Thyroid gland (tissue), 4 donors: ENCODE measurements around the gene CARD11. TPM values are rescaled to one million over a fixed set of nuclear protein-coding genes. Genes with fewer than 3 reads are reported as not detected.

Source experiments
- DNase-seq, 2 donors: peaks; one replicate each; pipeline ENCODE4 v3.0.0-alpha.2; 2019
- H3K27ac ChIP-seq, 3 donors: fragments of 200-600 bp; sonication (generic); 1 replicate in 2 of 3; 2 replicates in 1 of 3; pipeline ENCODE4 v1.5.1; 2016 to 2019; ENCODE audit warnings: mild to moderate bottlenecking in 1 of 3, moderate library complexity in 1 of 3
- H3K27me3 ChIP-seq: fragments of 200-600 bp; sonication (generic); one replicate; pipeline ENCODE4 v1.5.1; 2019
- H3K36me3 ChIP-seq, 2 donors: fragments of 200-600 bp; sonication (generic); one replicate each; pipeline ENCODE4 v1.5.1; 2016 to 2019
- H3K4me1 ChIP-seq, 2 donors: fragments of 200-600 bp; sonication (generic); one replicate each; pipeline ENCODE4 v1.5.1; 2017 to 2019
- H3K4me3 ChIP-seq, 3 donors: fragments of 200-600 bp; sonication (generic); replicated peaks in 1 of 3; 1 replicate in 2 of 3; 2 replicates in 1 of 3; pipeline ENCODE4 v1.5.1; 2016; ENCODE audit warnings: mild to moderate bottlenecking in 1 of 3
- H3K9me3 ChIP-seq: fragments of 200-600 bp; sonication (generic); one replicate; pipeline ENCODE4 v1.5.1; 2017
- POLR2A ChIP-seq, 2 donors: fragments of 450-650 bp; IDR thresholded peaks; one replicate each; pipeline ENCODE4 v1.6.1; 2017; ENCODE audit warnings: antibody characterized with exemption in 2 of 2, mild to moderate bottlenecking in 2 of 2, moderate library complexity in 1 of 2
- WGBS, 2 donors: methylation state at CpG; one replicate each; pipeline ENCODE4 v1.1.5; 2017; 5-methylcytosine and 5-hydroxymethylcytosine counted together
- intact Hi-C: fragments of 100-400 bp; cut with DNase I; formaldehyde crosslinking; loops from one replicate; pipeline ENCODE4 v1.15.1; 2023
- total RNA-seq, 4 donors: library from RNA; depleted of rRNA; stranded (reverse); fragments of >200 nt; gene quantifications; one replicate each; pipeline ENCODE4 v1.2.3, GENCODE V29; 2016
- TF ChIP-seq, protein P1 (sequence below), 6 experiments: fragments of 200-600 bp in 3 of 6; fragments of 450-650 bp in 3 of 6; sonication (generic) in 3 of 6; IDR thresholded peaks; one replicate each; pipeline ENCODE4 v1.5.1; 2016 to 2019; ENCODE audit warnings: antibody characterized with exemption in 6 of 6, mild to moderate bottlenecking in 2 of 6, inconsistent platforms in 1 of 6, moderate library complexity in 1 of 6

Gene CARD11
- total RNA-seq, 4 donors from 2014 or later = 0.45 to 7.7 (median 1.9) TPM

DNA sequence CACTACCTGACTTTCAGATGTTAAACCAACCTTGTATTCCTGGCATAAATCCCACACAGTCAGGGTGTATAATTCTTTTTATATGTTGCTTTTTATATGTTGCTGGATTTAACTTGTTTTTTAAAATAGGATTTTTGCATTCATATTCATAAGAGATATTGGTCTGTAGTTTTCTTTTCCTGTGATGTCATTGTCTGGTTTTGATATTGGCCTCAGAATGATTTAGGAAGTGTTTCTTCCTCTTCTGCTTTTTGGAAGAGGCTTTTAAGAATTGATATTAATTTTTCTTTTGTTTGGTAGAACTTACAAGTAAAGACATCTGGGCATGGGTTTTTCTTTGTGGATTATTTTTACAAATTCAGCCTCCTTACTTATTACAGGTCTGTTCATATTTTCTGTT, 93.1 kb downstream of the CARD11 start:
- Histone ChIP-seq H3K27me3 (no peaks in the 10 kb centered on the region), H3K9me3 (no peaks in the 10 kb centered on the region), H3K4me3 (no peak overlapping the region), H3K27ac (no peak overlapping the region), H3K36me3 (no peaks in the 10 kb centered on the region), H3K4me1 (no peaks in the 10 kb centered on the region)
- TF ChIP-seq, protein P1, sequence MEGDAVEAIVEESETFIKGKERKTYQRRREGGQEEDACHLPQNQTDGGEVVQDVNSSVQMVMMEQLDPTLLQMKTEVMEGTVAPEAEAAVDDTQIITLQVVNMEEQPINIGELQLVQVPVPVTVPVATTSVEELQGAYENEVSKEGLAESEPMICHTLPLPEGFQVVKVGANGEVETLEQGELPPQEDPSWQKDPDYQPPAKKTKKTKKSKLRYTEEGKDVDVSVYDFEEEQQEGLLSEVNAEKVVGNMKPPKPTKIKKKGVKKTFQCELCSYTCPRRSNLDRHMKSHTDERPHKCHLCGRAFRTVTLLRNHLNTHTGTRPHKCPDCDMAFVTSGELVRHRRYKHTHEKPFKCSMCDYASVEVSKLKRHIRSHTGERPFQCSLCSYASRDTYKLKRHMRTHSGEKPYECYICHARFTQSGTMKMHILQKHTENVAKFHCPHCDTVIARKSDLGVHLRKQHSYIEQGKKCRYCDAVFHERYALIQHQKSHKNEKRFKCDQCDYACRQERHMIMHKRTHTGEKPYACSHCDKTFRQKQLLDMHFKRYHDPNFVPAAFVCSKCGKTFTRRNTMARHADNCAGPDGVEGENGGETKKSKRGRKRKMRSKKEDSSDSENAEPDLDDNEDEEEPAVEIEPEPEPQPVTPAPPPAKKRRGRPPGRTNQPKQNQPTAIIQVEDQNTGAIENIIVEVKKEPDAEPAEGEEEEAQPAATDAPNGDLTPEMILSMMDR (IDR thresholded peaks at IDR 0.05) = no peak
- no peak for TF ChIP-seq POLR2A (IDR thresholded peaks at IDR 0.05)
- no peak for DNase-seq
- intact Hi-C loops = no loop called here

DNA sequence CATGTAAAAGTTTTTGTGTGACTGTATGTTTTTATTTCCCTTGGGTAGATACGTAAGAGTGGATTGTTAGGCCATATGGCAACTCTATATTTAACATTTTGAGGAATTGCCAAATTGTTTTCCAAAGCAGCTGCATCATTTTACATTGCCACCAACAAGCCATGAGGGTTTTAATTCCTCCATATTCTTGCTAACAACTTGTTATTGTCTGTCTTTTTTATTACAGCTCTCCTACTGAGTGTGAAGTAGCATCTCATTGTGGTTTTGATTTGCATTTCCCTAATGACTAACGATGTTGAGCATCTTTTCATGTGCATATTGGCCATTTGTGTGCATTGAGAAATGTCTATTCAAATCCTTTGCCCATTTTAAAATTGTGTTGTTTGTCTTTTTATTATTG, 94.9 kb downstream of the CARD11 start:
- Histone ChIP-seq H3K36me3 (no peaks in the 10 kb centered on the region), H3K9me3 (no peaks in the 10 kb centered on the region), H3K4me1 (no peaks in the 10 kb centered on the region), H3K27ac (no peak overlapping the region), H3K27me3 (no peaks in the 10 kb centered on the region), H3K4me3 (no peak overlapping the region)
- no peak for TF ChIP-seq POLR2A (IDR thresholded peaks at IDR 0.05)
- TF ChIP-seq, protein P1 (IDR thresholded peaks at IDR 0.05) = no peak
- WGBS, 2 donors = 69 to 78% methylated on average over 2 of the region's 2 CpGs
- intact Hi-C loops = no loop called here
- no peak for DNase-seq

DNA sequence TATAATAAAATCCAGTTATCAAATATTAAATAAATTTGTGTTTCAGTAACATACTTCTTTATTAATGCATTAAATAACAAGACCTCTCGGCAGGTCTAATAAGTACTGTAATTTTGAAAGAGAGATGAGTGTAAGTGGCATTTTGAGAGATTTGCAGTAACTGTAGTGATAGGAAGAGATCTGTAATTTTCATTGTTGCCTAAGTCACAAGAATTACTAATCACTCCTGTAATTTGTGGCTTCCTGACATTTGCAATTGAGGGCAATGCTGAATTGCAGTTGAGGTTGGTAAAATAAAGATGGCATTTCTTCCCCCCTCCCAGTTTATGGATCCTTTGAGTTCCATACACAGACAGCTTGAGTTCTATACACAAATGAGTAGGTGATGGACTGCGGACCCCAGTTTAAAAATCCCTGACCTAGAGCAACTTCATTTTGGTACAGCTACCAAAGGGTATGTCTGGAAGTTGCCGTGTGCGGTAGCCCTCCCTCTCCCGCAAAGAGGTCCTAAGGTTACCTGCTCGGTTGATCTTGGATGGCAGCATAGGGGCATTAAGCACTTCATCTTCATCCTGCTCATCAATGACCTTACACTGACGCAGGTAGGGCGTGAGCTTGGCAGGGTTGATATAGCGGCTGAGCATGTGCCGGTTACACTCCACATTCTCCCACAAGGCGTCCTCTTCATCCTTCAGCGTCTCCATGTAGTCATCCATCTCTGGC, 96.4 kb downstream of the CARD11 start:
- intact Hi-C loops = no loop called here

DNA sequence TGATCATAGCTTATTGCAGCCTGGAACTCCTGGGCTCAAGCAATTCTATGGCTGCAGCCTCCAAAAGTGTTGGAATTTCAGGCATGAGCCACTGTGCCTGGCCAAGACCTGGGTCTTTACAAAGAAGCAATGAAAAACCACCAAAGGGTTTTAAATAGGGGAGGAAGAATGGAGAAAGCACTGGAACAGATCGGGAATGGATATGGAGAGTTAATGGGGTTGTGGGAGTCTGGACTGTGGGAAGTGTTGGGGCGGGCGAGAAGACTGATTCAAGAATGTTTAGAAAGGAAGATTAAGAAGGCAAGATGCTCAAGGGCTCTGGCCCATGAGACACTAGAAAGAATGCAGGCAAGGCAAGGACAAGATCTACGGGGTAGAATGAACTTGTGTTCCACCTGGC, 98.5 kb downstream of the CARD11 start:
- Histone ChIP-seq H3K36me3 (no peaks in the 10 kb centered on the region), H3K27me3 (no peaks in the 10 kb centered on the region), H3K27ac (no peak overlapping the region), H3K4me3 (no peak overlapping the region), H3K9me3 (no peaks in the 10 kb centered on the region), H3K4me1 (no peaks in the 10 kb centered on the region)
- 76 to 80% methylated on average over 4 of the region's 4 CpGs for WGBS, 2 donors
- TF ChIP-seq POLR2A (IDR thresholded peaks at IDR 0.05) = no peak
- TF ChIP-seq, protein P1 (IDR thresholded peaks at IDR 0.05) = no peak
- intact Hi-C loops = no loop called here
- DNase-seq = no peak

More for the DNA sequence above, 96.4 kb downstream of the CARD11 start:
- H3K9me3 ChIP-seq = no peaks in the 10 kb centered on the region
- DNase-seq = no peak
- H3K4me1 ChIP-seq = no peaks in the 10 kb centered on the region
- H3K27ac ChIP-seq = no peak overlapping the region
- 90 to 91% methylated on average over 12 of the region's 12 CpGs for WGBS, 2 donors
- H3K36me3 ChIP-seq = no peaks in the 10 kb centered on the region
- no peak for TF ChIP-seq POLR2A (IDR thresholded peaks at IDR 0.05)
- TF ChIP-seq, protein P1 (IDR thresholded peaks at IDR 0.05) = no peak
- H3K27me3 ChIP-seq = no peaks in the 10 kb centered on the region
- H3K4me3 ChIP-seq = no peak overlapping the region

DNA sequence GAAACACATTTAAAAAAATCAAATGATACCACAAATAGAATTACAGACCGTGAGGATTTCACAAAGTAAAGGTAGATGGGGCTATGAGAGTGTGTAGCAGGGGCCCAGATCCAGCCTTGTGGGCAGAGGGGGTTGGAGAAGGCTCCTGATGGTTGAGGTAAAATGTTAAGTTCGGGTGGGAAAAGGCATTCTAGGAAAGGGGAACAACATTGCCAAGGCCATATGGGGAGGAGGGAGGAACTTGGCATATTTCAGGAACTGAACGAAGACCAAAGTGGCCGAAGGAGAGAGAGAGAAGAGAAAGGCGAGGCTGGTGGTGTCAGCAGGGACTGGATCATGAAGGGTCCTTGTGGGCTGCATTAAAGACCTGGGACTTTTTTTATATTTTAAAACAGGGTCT, 98.9 kb downstream of the CARD11 start:
- no peak for DNase-seq
- Histone ChIP-seq H3K36me3 (no peaks in the 10 kb centered on the region), H3K4me3 (no peak overlapping the region), H3K27ac (no peak overlapping the region), H3K4me1 (no peaks in the 10 kb centered on the region), H3K9me3 (no peaks in the 10 kb centered on the region), H3K27me3 (no peaks in the 10 kb centered on the region)
- no peak for TF ChIP-seq POLR2A (IDR thresholded peaks at IDR 0.05)
- TF ChIP-seq, protein P1 (IDR thresholded peaks at IDR 0.05) = no peak
- intact Hi-C loops = no loop called here
- WGBS, 2 donors = 76 to 81% methylated on average over 5 of the region's 5 CpGs
